ENCODE results near the gene MFSD8.

DNA sequence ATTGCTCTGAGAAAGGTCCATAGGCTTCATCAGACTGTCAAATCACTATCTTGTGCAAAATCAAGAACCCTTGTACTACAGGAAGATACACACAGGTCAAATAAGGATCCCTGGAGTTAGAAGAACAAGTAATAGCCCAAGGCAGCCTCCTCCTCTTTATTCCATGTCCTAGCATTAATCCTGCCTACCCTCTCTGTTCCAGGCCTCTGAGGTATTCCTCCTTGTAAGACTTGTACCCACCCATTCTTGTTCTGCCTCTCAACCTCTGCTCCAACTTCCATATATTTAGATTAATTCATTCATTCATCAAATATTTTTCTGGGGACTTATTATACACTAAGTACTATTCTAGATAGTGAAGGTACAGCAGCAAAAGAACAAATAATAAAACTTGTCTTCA, 94.7 kb downstream of the MFSD8 start:
- no peak for TF ChIP-seq GATA2 (IDR thresholded peaks at IDR 0.05; ENCODE audit: low read depth, low read length)
- TF ChIP-seq GATA3 (IDR thresholded peaks at IDR 0.05; ENCODE audit: low read depth, low read length), result no peak

All from SH-SY5Y (cell line).